K562 (cell line): ENCODE results near the gene THAP9.

Experiments used
- CTCF ChIP-seq, 3 experiments: IDR thresholded peaks in 2 of 3; conservative IDR thresholded peaks in 1 of 3; 2 replicates each; pipeline ENCODE4 v1.5.1; 2011 to 2012; ENCODE audit warnings: low read length in 3 of 3, mild to moderate bottlenecking in 3 of 3, control low read depth in 2 of 3, improper control_type of control experiment in 1 of 3, inconsistent platforms in 1 of 3, low read depth in 1 of 3, mixed read lengths in 1 of 3, moderate library complexity in 1 of 3; ENCODE audit not compliant: insufficient read depth in 2 of 3
- GATA2 ChIP-seq: sonication (generic); formaldehyde crosslinking; IDR thresholded peaks from 2 replicates; pipeline ENCODE4 v1.4.0; 2020; ENCODE audit warnings: mild to moderate bottlenecking, missing genetic modification reagents
- POLR2A ChIP-seq: fragments of 450-650 bp; conservative IDR thresholded peaks from 2 replicates; pipeline ENCODE4 v1.6.1; 2016

GRCh38 chr4:82951196-82951595 lies 50.7 kb downstream of the THAP9 start:
- TF ChIP-seq CTCF (IDR thresholded peaks at IDR 0.05 in 2 of 3, conservative IDR thresholded peaks at IDR 0.05 in 1 of 3; ENCODE audit: insufficient read depth in 2 of 3, low read depth in 1 of 3, low read length in 3 of 3) (no peak), GATA2 (CRISPR knock-in tag) (no peak), POLR2A (no peak)
